A673 (cell line): Measurements from ENCODE around the gene CDK3. TPM values are rescaled to one million over a fixed set of nuclear protein-coding genes. Genes with fewer than 3 reads are reported as not detected.

Experiments
- BruUV-seq: library from RNA; stranded (reverse); fragments of 400-500 nt; replicated peaks from 2 replicates; lab custom pipeline; 2021; lab: Mats Ljungman, UMichigan
- CTCF ChIA-PET: fragments of 300-600 bp; sonication (Branson Sonifier 250); formaldehyde crosslinking; loops from one replicate; lab custom pipeline; 2022; ENCODE audit warnings: antibody characterized with exemption; lab: Charles Lee
- POLR2A ChIA-PET: fragments of 300-600 bp; sonication (Branson Sonifier 250); formaldehyde crosslinking; loops from one replicate; lab custom pipeline; 2022; ENCODE audit warnings: antibody characterized with exemption; ENCODE audit not compliant: low non-redundant PET; lab: Charles Lee
- DNase-seq: peaks from one replicate; pipeline ENCODE4 v3.0.0-alpha.2; 2015; ENCODE audit warnings: low spot score
- H3K27ac ChIP-seq: fragments of 200-600 bp; sonication (generic); 2 replicates; pipeline ENCODE4 v1.5.1; 2016; ENCODE audit warnings: mixed run types, low read depth, mild to moderate bottlenecking, mixed read lengths, antibody characterized with exemption, low read length; ENCODE audit not compliant: poor library complexity, severe bottlenecking
- H3K27me3 ChIP-seq: fragments of 200-600 bp; sonication (generic); replicated peaks from 2 replicates; pipeline ENCODE4 v1.6.1; 2017; ENCODE audit warnings: mixed run types, low read depth, mild to moderate bottlenecking, mixed read lengths, antibody characterized with exemption, low read length; ENCODE audit not compliant: insufficient read depth, poor library complexity
- H3K36me3 ChIP-seq: fragments of 200-600 bp; sonication (generic); 2 replicates; pipeline ENCODE4 v1.6.1; 2016; ENCODE audit warnings: mixed run types, mild to moderate bottlenecking, mixed read lengths, antibody characterized with exemption, low read length; ENCODE audit not compliant: insufficient read depth, poor library complexity, severe bottlenecking
- H3K4me1 ChIP-seq: fragments of 200-600 bp; sonication (generic); 2 replicates; pipeline ENCODE4 v1.6.1; 2017; ENCODE audit warnings: mixed run types, mild to moderate bottlenecking, mixed read lengths, antibody characterized with exemption, low read length; ENCODE audit not compliant: insufficient read depth, poor library complexity, severe bottlenecking
- H3K4me3 ChIP-seq: fragments of 200-600 bp; sonication (generic); 2 replicates; pipeline ENCODE4 v1.5.1; 2016; ENCODE audit warnings: low read depth, mixed run types, mild to moderate bottlenecking, mixed read lengths, low read length; ENCODE audit not compliant: poor library complexity, severe bottlenecking
- H3K9me3 ChIP-seq: fragments of 200-600 bp; sonication (generic); 2 replicates; pipeline ENCODE4 v1.6.1; 2016; ENCODE audit warnings: mixed run types, low read depth, mild to moderate bottlenecking, mixed read lengths, antibody characterized with exemption, low read length; ENCODE audit not compliant: poor library complexity, severe bottlenecking
- EZH2 ChIP-seq: fragments of 200-600 bp; sonication (generic); IDR thresholded peaks from 2 replicates; pipeline ENCODE4 v1.6.1; 2017; ENCODE audit warnings: borderline replicate concordance, low read depth, mild to moderate bottlenecking, mixed read lengths, antibody characterized with exemption, low read length; ENCODE audit not compliant: poor library complexity, severe bottlenecking
- intact Hi-C: fragments of 100-400 bp; cut with micrococcal nuclease; formaldehyde crosslinking; loops from one replicate; pipeline ENCODE4 v1.10.0; 2022; ENCODE audit not compliant: unreplicated experiment
- total RNA-seq: library from RNA; stranded (reverse); gene quantifications from 2 replicates; pipeline ENCODE4 v1.2.3, GENCODE V29; 2021
- TF ChIP-seq, protein P1 (sequence below): fragments of 300-800, 200-600 bp; sonication (generic); conservative IDR thresholded peaks from 2 replicates; pipeline ENCODE4 v1.5.1; 2017; ENCODE audit warnings: low read depth, mild to moderate bottlenecking, antibody characterized with exemption, low read length, moderate library complexity, mixed read lengths

Gene CDK3
- total RNA-seq, 1 experiment from 2014 or later: 10.0 TPM

DNA sequence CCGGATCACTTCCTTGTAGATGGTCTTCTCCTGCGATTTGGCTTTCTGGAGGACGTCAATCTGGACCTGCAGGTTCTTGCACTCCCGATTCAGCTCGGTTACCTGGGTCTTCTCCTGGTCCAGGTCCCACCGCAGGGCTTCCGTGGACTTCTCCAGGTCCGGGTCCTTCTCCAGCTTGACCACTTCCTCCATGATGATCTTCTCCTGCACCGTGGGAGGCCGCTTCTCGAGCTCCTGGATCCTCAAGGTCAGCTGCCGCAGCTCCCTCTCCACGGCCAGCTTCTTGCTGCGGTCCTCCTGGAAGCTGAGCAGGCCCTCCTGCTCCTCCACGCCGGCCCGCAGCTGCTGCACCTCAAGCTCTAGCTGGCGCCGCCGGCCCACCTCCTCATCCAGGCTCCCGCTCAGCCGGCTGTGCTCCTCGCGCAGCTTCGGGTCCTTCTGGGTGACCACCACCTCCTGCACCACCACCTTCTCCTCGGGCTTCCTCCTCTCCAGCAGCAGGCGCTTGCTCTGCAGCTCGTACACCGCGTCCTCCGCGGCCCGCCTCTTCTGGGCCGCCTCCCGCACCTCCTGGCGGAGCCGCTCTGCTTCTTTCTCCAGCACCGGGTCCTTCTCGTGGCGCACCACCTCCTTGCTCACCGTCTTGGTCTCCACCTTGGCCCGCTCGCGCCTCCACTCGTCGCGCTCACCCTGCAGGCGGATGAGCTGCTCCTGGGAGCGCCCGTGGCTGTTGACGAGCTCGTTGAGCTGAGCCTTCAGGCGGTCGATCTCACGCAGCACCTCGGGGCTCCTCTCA is 8.2 kb downstream of the CDK3 start:
- no peaks in the 10 kb centered on the region for H3K27me3 ChIP-seq
- CTCF ChIA-PET: no interaction called here
- peaks cover 7% of the 10 kb centered on the region for H3K36me3 ChIP-seq
- no peaks in the 10 kb centered on the region for H3K9me3 ChIP-seq
- intact Hi-C loops: no loop called here
- no peak overlapping the region for H3K4me3 ChIP-seq
- H3K4me1 ChIP-seq: no peaks in the 10 kb centered on the region
- BruUV-seq: no TSS peak
- POLR2A ChIA-PET: no interaction called here
- no peak for TF ChIP-seq EZH2
- TF ChIP-seq, protein P1, sequence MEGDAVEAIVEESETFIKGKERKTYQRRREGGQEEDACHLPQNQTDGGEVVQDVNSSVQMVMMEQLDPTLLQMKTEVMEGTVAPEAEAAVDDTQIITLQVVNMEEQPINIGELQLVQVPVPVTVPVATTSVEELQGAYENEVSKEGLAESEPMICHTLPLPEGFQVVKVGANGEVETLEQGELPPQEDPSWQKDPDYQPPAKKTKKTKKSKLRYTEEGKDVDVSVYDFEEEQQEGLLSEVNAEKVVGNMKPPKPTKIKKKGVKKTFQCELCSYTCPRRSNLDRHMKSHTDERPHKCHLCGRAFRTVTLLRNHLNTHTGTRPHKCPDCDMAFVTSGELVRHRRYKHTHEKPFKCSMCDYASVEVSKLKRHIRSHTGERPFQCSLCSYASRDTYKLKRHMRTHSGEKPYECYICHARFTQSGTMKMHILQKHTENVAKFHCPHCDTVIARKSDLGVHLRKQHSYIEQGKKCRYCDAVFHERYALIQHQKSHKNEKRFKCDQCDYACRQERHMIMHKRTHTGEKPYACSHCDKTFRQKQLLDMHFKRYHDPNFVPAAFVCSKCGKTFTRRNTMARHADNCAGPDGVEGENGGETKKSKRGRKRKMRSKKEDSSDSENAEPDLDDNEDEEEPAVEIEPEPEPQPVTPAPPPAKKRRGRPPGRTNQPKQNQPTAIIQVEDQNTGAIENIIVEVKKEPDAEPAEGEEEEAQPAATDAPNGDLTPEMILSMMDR: no peak
- no peak for DNase-seq
- no peak overlapping the region for H3K27ac ChIP-seq

DNA sequence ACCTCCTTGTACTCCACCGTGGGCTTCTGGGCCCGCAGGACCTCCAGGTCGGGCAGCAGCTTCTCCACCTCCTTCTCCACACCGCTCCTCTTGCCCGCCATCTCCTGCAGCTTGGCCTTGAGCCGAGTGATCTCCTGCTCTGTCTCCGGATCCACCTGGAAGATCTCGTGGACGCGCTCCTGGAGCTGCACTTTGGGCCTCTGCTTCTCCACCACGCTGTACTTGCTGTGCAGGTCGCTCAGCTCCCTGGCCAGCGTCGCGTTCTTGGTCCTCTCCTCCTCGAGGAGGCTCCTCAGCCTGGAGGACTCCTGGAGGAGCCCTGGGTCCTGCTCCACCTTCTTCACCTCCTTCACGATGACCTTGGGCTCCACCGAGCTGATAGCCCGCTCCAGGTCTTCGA is 8.8 kb downstream of the CDK3 start:
- Histone ChIP-seq H3K36me3 (peaks cover 5% of the 10 kb centered on the region), H3K27ac (no peak overlapping the region), H3K4me1 (peaks cover 2% of the 10 kb centered on the region), H3K27me3 (no peaks in the 10 kb centered on the region), H3K9me3 (no peaks in the 10 kb centered on the region), H3K4me3 (no peak overlapping the region)
- intact Hi-C loops: no loop called here
- BruUV-seq: no TSS peak
- ChIA-PET CTCF (no interaction called here), POLR2A (no interaction called here)
- TF ChIP-seq, protein P1: no peak
- TF ChIP-seq EZH2: no peak
- no peak for DNase-seq

DNA sequence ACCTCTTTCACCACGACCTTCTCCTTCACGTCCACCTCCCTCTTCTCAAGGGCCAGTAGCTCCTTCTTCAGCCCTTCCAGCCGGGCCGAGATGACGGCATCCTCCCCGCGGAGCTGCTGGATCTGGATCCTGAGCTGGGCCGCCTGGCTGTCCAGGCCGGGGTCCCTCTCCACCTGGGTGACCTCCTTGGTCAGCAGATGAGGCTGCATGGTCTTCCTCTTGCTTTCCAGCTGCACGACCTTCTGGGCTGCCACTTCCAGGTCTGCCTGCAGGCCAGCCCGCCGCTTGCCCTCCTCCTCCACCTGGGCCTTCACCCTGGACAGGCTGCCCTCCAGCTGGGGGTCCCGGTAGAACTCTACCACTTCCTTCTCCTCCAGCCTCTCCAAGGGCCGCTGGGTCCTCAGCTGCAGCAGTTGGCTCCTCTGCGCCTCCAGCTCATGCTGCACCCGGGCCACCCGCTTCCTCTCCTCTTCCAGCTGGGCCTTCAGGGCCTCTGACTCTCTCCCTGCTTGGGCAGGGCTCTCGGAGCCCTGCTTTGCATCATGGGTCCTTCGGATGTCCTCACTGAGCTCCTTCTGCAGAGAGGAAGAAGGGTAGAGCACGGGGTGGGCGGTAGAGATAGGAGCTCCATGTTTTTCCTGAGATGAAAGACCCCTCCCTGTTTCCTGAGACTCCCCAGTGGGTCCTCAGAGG is 9.5 kb downstream of the CDK3 start:
- Histone ChIP-seq H3K4me1 (peaks cover 4% of the 10 kb centered on the region), H3K27ac (no peak overlapping the region), H3K9me3 (no peaks in the 10 kb centered on the region), H3K27me3 (no peaks in the 10 kb centered on the region), H3K4me3 (no peak overlapping the region), H3K36me3 (no peaks in the 10 kb centered on the region)
- ChIA-PET CTCF (interaction anchor here (1.3 kb wide), 1 partner anchor 9 kb away, joined by 3 read pairs; the partner anchor contains the start of gene CDK3), POLR2A (no interaction called here)
- intact Hi-C loops: loop anchor here (10.0 kb wide), 1 partner anchor 65 kb away; the partner anchor contains the start of genes GALR2, SRP68 and ZACN
- DNase-seq: no peak
- TF ChIP-seq, protein P1: no peak
- TF ChIP-seq EZH2: no peak
- no TSS peak for BruUV-seq
